ENCODE measurements around the gene PAGR1.

- TF ChIP-seq CTCF (IDR thresholded peaks at IDR 0.05; ENCODE audit: poor library complexity) (no peak), EZH2 (IDR thresholded peaks at IDR 0.05; ENCODE audit: borderline replicate concordance) (no peak)
Measured at GRCh38 chr16:29810699-29811169, 5.2 kb upstream of the PAGR1 start.
